Progenitor cell of endocrine pancreas (in vitro differentiated cells): ENCODE results near the gene FAM9B. TPM values are rescaled to one million over a fixed set of nuclear protein-coding genes. Genes with fewer than 3 reads are reported as not detected.

Experiments
- DNase-seq: peaks from one replicate; pipeline ENCODE4 v3.0.0; 2021; ENCODE audit warnings: low spot score; ENCODE audit not compliant: unreplicated experiment
- H3K27ac Mint-ChIP-seq: 2 replicates; pipeline ENCODE4 v1.8.0; 2021; ENCODE audit warnings: mild to moderate bottlenecking, moderate library complexity, mixed read lengths
- H3K27me3 Mint-ChIP-seq: 2 replicates; pipeline ENCODE4 v1.8.0; 2021; ENCODE audit warnings: mixed read lengths
- H3K36me3 Mint-ChIP-seq: 2 replicates; pipeline ENCODE4 v1.8.0; 2022; ENCODE audit warnings: mixed read lengths; ENCODE audit not compliant: insufficient read depth
- H3K4me1 Mint-ChIP-seq: 2 replicates; pipeline ENCODE4 v1.8.0; 2021; ENCODE audit warnings: low read depth, mixed read lengths
- H3K4me3 Mint-ChIP-seq: 2 replicates; pipeline ENCODE4 v1.8.0; 2021; ENCODE audit warnings: low read depth, mild to moderate bottlenecking, moderate library complexity, mixed read lengths
- H3K9me3 Mint-ChIP-seq: 2 replicates; pipeline ENCODE4 v1.8.0; 2021; ENCODE audit warnings: low read depth, mixed read lengths
- total RNA-seq: library from RNA; stranded (reverse); gene quantifications from 2 replicates; pipeline ENCODE4 v1.2.1, GENCODE V29; 2021
- TF ChIP-seq, protein P1 (sequence below): fragments of 200-600 bp; sonication (generic); IDR thresholded peaks from one replicate; pipeline ENCODE4 v1.5.0; 2021; ENCODE audit warnings: antibody characterized with exemption, mild to moderate bottlenecking; ENCODE audit not compliant: unreplicated experiment

FAM9B gene
- total RNA-seq, 1 donor from 2014 or later: not detected

DNA sequence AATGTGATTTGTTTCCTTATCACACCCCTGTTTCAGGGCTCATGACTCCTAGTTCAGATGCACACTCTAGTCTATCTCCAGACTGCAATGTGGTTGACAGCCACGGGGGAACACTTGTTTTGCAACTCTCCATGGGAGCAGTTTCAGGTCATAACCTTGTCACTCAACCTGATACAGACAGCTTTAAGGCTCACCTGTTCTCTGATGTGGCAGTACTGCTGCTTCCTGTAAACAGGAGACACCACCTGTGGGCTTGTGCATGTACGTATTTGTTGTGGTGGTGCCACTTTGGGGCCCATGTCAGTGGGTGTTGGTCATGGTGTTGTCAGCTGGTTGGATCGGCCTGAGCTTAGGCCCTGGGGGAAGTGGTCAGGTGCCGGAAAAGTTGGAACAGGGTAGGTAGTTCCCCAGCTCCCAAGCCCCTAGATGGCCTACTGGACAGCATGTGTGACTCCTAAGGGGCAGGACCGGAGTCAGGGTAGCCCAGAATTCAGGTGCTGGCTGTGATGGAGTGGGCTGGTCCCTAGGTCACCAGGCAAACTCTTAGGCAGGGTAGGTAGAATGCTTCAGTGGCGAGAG lies 46.2 kb downstream of the FAM9B start:
- no peaks in the 10 kb centered on the region for H3K36me3 Mint-ChIP-seq
- no peak for DNase-seq
- peaks cover 15% of the 10 kb centered on the region for H3K4me1 Mint-ChIP-seq
- H3K9me3 Mint-ChIP-seq: no peaks in the 10 kb centered on the region
- H3K27me3 Mint-ChIP-seq: no peaks in the 10 kb centered on the region
- H3K4me3 Mint-ChIP-seq: no peak overlapping the region
- TF ChIP-seq, protein P1, sequence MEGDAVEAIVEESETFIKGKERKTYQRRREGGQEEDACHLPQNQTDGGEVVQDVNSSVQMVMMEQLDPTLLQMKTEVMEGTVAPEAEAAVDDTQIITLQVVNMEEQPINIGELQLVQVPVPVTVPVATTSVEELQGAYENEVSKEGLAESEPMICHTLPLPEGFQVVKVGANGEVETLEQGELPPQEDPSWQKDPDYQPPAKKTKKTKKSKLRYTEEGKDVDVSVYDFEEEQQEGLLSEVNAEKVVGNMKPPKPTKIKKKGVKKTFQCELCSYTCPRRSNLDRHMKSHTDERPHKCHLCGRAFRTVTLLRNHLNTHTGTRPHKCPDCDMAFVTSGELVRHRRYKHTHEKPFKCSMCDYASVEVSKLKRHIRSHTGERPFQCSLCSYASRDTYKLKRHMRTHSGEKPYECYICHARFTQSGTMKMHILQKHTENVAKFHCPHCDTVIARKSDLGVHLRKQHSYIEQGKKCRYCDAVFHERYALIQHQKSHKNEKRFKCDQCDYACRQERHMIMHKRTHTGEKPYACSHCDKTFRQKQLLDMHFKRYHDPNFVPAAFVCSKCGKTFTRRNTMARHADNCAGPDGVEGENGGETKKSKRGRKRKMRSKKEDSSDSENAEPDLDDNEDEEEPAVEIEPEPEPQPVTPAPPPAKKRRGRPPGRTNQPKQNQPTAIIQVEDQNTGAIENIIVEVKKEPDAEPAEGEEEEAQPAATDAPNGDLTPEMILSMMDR: no peak
- H3K27ac Mint-ChIP-seq: peak overlapping the region; percentile 20

DNA sequence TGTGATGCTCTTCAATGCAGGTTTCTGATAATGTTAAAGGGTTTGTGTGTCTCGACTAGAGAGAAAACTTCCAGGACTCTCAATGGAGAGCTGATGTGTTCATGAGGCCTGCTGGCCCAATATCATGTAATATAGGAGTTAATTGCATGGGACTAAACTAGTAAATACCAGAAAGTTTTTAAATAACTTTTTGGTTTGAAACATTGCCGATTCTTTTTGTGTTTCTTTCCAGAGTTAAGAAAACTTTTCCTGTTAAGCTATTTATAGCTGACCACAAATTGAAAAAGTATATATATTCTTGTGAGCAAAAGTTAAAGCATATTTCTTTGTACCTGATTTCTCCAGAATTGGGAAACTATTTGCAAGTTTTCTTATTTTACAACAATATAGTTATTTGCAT lies 49.7 kb downstream of the FAM9B start:
- Mint-ChIP-seq H3K4me1 (peaks cover 15% of the 10 kb centered on the region), H3K9me3 (no peaks in the 10 kb centered on the region), H3K4me3 (no peak overlapping the region), H3K27ac (no peak overlapping the region), H3K27me3 (peaks cover 21% of the 10 kb centered on the region), H3K36me3 (no peaks in the 10 kb centered on the region)
- TF ChIP-seq, protein P1: no peak
- DNase-seq: no peak

DNA sequence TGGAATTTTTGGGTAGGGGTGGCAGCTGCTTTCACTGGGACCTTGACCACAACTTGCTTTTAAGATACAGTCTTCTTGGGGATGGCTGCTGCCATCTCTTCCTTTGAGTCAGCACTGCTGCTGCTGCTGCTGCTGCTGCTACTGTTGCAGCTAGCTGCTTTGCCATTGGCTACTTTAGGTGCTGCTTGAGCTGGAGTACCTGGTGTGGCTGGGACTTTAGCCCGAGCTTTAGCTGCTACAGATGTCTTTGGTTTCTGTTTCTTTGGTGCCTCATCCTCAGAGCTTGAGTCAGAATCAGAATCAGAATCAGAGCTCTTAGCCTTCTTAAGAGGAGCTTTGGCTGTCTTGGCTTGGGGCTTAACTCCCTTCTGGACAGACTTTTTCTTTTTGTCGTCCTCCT lies 52.2 kb downstream of the FAM9B start:
- no peaks in the 10 kb centered on the region for H3K36me3 Mint-ChIP-seq
- TF ChIP-seq, protein P1: no peak
- DNase-seq: no peak
- peaks cover 4% of the 10 kb centered on the region for H3K4me1 Mint-ChIP-seq
- H3K4me3 Mint-ChIP-seq: no peak overlapping the region
- no peak overlapping the region for H3K27ac Mint-ChIP-seq
- H3K9me3 Mint-ChIP-seq: peaks cover 12% of the 10 kb centered on the region
- H3K27me3 Mint-ChIP-seq: peaks cover 21% of the 10 kb centered on the region

DNA sequence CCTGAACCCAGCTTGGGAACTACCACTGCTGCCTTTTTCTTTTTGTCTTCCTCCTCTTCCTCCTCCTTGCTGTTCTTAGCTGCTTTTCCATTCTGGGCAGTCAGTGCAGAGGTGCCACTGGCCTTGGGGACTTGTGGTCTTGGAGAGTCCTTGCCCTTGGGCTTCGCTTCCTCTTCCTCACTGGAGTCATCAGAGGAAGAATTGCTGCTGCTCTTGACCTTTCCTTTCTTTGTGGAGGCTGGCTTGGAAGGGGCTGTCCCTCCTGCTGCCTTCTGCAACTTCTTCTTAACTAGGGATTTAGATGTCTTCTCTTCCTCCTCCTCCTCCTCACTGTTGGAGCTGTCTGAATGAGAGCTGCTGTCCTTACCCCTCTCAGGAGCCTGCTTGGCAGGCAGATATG lies 53.2 kb downstream of the FAM9B start:
- peaks cover 16% of the 10 kb centered on the region for H3K9me3 Mint-ChIP-seq
- H3K4me1 Mint-ChIP-seq: no peaks in the 10 kb centered on the region
- no peak for DNase-seq
- H3K27me3 Mint-ChIP-seq: peaks cover 21% of the 10 kb centered on the region
- TF ChIP-seq, protein P1: no peak
- H3K36me3 Mint-ChIP-seq: no peaks in the 10 kb centered on the region
- no peak overlapping the region for H3K27ac Mint-ChIP-seq
- no peak overlapping the region for H3K4me3 Mint-ChIP-seq

Other genes with a start within 250 kb of the FAM9B start
- not detected in 2 replicates for gene FAM9A, start 232.7 kb downstream of the FAM9B start, total RNA-seq